GM13976 (cell line): Measurements from ENCODE around the gene EPB41L5.
"Not testable (repeated sequence)": the region's sequence is repeated elsewhere in the genome, so short reads cannot be mapped to it uniquely, and the experiment has no call there.

ENCODE experiments used
- DNase-seq: peaks from one replicate; pipeline ENCODE4 v3.0.0; 2012; ENCODE audit warnings: low spot score
- in situ Hi-C: fragments of 300-500 bp; cut with MboI; formaldehyde crosslinking; loops from one replicate; pipeline ENCODE4 v1.12.0; 2022; ENCODE audit warnings: low sequenced_read_pairs, mixed read lengths, inconsistent platforms; ENCODE audit not compliant: unreplicated experiment
- TF ChIP-seq, protein P1 (sequence below): IDR thresholded peaks from 2 replicates; pipeline ENCODE4 v1.5.1; 2012; ENCODE audit warnings: borderline replicate concordance, mild to moderate bottlenecking; ENCODE audit not compliant: insufficient read depth; ENCODE audit errors: extremely low read depth, missing control alignments, control extremely low read depth

EPB41L5 gene

GRCh38 chr2:120148669-120149068 is 135.8 kb downstream of the EPB41L5 start:
- in situ Hi-C loops, result no loop called here
- DNase-seq, result no peak
- TF ChIP-seq, protein P1, sequence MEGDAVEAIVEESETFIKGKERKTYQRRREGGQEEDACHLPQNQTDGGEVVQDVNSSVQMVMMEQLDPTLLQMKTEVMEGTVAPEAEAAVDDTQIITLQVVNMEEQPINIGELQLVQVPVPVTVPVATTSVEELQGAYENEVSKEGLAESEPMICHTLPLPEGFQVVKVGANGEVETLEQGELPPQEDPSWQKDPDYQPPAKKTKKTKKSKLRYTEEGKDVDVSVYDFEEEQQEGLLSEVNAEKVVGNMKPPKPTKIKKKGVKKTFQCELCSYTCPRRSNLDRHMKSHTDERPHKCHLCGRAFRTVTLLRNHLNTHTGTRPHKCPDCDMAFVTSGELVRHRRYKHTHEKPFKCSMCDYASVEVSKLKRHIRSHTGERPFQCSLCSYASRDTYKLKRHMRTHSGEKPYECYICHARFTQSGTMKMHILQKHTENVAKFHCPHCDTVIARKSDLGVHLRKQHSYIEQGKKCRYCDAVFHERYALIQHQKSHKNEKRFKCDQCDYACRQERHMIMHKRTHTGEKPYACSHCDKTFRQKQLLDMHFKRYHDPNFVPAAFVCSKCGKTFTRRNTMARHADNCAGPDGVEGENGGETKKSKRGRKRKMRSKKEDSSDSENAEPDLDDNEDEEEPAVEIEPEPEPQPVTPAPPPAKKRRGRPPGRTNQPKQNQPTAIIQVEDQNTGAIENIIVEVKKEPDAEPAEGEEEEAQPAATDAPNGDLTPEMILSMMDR, result no peak

GRCh38 chr2:120149406-120149805 is 136.5 kb downstream of the EPB41L5 start:
- in situ Hi-C loops, result no loop called here
- no peak for DNase-seq
- TF ChIP-seq, protein P1, result no peak

GRCh38 chr2:120150040-120150482 is 137.2 kb downstream of the EPB41L5 start:
- TF ChIP-seq, protein P1, result no peak
- no peak for DNase-seq
- in situ Hi-C loops, result no loop called here

- TF ChIP-seq, protein P1, result no peak
- no peak for DNase-seq
- in situ Hi-C loops, result no loop called here
These were observed 142.4 kb downstream of the EPB41L5 start for GRCh38 chr2:120155308-120155707.

DNA sequence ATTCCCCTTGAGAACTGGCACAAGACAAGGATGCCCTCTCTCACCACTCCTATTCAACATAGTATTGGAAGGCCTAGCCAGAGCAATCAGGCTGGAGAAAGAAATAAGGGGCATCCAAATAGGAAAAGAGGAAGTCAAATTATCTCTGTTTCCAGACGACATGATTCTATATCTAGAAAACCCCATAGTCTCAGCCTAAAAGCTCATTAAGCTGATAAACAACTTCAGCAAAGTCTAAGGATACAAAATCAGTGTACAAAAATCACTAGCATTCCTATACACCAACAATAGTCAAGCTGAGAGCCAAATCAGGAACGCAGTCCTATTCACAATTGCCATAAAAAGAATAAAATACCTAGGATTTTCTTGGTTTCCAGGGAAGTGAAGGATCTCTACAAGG is 145.8 kb downstream of the EPB41L5 start:
- in situ Hi-C loops, DNase-seq: not testable (repeated sequence)

DNA sequence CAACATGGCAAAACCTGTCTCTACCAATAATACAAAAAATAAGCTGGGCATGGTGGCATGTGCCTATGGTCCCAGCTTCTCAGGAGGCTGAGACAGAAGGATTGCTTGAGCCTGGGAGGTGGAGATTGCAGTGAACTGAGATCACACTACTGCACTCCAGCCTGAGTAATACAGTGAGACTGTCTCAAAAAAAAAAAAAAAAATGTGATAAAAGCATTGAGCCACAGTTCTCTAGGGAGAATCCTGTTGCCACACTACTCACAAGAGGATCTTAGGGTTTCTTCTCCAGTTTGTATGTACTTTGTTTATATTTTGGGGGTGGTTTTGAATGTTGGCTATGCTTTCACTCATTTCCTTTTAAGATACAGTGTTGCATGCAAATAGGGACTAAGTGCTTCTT is 148.3 kb downstream of the EPB41L5 start:
- in situ Hi-C loops, result no loop called here
- TF ChIP-seq, protein P1, result no peak
- DNase-seq, result no peak

GRCh38 chr2:120162716-120163115 is 149.8 kb downstream of the EPB41L5 start:
- in situ Hi-C loops, result no loop called here
- TF ChIP-seq, protein P1, result no peak
- DNase-seq, result no peak
